ENCODE data around the gene PREX1.
"Not testable (repeated sequence)": the region's sequence is repeated elsewhere in the genome, so short reads cannot be mapped to it uniquely, and the experiment has no call there.

The PREX1 gene

DNA sequence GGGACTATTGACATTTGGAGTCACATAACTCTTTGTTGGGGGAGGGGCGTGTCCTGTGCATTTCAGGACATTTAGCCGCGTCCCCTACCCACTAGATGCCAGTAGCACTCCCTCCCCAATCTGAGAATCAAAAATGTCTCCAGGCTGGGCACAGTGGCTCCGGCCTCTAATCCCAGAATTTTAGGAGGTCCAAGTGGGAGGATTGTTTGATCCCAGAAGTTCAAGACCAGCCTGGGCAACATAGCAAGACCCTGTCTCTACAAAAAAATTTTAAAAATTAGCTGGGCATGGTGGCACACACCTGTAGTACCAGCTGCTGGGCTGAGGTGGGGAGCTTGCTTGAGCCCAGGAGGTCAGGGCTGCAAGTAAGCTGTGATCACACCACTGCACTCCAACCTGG lies 2.1 kb upstream of the PREX1 start:
- no peak for ATAC-seq
- no peak for TF ChIP-seq RARB (CRISPR knock-in tag; IDR thresholded peaks at IDR 0.05)
- TF ChIP-seq, protein P1, sequence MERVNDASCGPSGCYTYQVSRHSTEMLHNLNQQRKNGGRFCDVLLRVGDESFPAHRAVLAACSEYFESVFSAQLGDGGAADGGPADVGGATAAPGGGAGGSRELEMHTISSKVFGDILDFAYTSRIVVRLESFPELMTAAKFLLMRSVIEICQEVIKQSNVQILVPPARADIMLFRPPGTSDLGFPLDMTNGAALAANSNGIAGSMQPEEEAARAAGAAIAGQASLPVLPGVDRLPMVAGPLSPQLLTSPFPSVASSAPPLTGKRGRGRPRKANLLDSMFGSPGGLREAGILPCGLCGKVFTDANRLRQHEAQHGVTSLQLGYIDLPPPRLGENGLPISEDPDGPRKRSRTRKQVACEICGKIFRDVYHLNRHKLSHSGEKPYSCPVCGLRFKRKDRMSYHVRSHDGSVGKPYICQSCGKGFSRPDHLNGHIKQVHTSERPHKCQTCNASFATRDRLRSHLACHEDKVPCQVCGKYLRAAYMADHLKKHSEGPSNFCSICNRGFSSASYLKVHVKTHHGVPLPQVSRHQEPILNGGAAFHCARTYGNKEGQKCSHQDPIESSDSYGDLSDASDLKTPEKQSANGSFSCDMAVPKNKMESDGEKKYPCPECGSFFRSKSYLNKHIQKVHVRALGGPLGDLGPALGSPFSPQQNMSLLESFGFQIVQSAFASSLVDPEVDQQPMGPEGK (CRISPR knock-in tag; IDR thresholded peaks at IDR 0.05; ENCODE audit: borderline replicate concordance): no peak
- no peak for TF ChIP-seq ZNF8 (CRISPR knock-in tag; IDR thresholded peaks at IDR 0.05)
- TF ChIP-seq, protein P2, sequence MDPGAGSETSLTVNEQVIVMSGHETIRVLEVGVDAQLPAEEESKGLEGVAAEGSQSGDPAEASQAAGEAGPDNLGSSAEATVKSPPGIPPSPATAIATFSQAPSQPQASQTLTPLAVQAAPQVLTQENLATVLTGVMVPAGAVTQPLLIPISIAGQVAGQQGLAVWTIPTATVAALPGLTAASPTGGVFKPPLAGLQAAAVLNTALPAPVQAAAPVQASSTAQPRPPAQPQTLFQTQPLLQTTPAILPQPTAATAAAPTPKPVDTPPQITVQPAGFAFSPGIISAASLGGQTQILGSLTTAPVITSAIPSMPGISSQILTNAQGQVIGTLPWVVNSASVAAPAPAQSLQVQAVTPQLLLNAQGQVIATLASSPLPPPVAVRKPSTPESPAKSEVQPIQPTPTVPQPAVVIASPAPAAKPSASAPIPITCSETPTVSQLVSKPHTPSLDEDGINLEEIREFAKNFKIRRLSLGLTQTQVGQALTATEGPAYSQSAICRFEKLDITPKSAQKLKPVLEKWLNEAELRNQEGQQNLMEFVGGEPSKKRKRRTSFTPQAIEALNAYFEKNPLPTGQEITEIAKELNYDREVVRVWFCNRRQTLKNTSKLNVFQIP (CRISPR knock-in tag; IDR thresholded peaks at IDR 0.05; ENCODE audit: borderline replicate concordance, low read depth): no peak
- no peak for TF ChIP-seq ISL1 (CRISPR knock-in tag; IDR thresholded peaks at IDR 0.05)
- TF ChIP-seq, protein P3, sequence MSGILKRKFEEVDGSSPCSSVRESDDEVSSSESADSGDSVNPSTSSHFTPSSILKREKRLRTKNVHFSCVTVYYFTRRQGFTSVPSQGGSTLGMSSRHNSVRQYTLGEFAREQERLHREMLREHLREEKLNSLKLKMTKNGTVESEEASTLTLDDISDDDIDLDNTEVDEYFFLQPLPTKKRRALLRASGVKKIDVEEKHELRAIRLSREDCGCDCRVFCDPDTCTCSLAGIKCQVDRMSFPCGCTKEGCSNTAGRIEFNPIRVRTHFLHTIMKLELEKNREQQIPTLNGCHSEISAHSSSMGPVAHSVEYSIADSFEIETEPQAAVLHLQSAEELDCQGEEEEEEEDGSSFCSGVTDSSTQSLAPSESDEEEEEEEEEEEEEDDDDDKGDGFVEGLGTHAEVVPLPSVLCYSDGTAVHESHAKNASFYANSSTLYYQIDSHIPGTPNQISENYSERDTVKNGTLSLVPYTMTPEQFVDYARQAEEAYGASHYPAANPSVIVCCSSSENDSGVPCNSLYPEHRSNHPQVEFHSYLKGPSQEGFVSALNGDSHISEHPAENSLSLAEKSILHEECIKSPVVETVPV (CRISPR knock-in tag; IDR thresholded peaks at IDR 0.05): no peak
- no peak for TF ChIP-seq BACH2 (CRISPR knock-in tag; IDR thresholded peaks at IDR 0.05; ENCODE audit: borderline replicate concordance)
- TF ChIP-seq, protein P4, sequence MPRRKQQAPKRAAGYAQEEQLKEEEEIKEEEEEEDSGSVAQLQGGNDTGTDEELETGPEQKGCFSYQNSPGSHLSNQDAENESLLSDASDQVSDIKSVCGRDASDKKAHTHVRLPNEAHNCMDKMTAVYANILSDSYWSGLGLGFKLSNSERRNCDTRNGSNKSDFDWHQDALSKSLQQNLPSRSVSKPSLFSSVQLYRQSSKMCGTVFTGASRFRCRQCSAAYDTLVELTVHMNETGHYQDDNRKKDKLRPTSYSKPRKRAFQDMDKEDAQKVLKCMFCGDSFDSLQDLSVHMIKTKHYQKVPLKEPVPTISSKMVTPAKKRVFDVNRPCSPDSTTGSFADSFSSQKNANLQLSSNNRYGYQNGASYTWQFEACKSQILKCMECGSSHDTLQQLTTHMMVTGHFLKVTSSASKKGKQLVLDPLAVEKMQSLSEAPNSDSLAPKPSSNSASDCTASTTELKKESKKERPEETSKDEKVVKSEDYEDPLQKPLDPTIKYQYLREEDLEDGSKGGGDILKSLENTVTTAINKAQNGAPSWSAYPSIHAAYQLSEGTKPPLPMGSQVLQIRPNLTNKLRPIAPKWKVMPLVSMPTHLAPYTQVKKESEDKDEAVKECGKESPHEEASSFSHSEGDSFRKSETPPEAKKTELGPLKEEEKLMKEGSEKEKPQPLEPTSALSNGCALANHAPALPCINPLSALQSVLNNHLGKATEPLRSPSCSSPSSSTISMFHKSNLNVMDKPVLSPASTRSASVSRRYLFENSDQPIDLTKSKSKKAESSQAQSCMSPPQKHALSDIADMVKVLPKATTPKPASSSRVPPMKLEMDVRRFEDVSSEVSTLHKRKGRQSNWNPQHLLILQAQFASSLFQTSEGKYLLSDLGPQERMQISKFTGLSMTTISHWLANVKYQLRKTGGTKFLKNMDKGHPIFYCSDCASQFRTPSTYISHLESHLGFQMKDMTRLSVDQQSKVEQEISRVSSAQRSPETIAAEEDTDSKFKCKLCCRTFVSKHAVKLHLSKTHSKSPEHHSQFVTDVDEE (CRISPR knock-in tag; IDR thresholded peaks at IDR 0.05): no peak
- no peak for TF ChIP-seq ZC3H10 (CRISPR knock-in tag; IDR thresholded peaks at IDR 0.05)
- TF ChIP-seq GLIS3 (CRISPR knock-in tag; IDR thresholded peaks at IDR 0.05): no peak
- no peak for TF ChIP-seq PPARA (CRISPR knock-in tag; IDR thresholded peaks at IDR 0.05; ENCODE audit: borderline replicate concordance)
- TF ChIP-seq SNAI2 (CRISPR knock-in tag; IDR thresholded peaks at IDR 0.05): no peak
- TF ChIP-seq ZFP30 (CRISPR knock-in tag; IDR thresholded peaks at IDR 0.05): no peak
- no peak for TF ChIP-seq ARNTL (CRISPR knock-in tag; IDR thresholded peaks at IDR 0.05; ENCODE audit: borderline replicate concordance, low read depth)
- TF ChIP-seq TOX (CRISPR knock-in tag; IDR thresholded peaks at IDR 0.05; ENCODE audit: borderline replicate concordance): no peak

DNA sequence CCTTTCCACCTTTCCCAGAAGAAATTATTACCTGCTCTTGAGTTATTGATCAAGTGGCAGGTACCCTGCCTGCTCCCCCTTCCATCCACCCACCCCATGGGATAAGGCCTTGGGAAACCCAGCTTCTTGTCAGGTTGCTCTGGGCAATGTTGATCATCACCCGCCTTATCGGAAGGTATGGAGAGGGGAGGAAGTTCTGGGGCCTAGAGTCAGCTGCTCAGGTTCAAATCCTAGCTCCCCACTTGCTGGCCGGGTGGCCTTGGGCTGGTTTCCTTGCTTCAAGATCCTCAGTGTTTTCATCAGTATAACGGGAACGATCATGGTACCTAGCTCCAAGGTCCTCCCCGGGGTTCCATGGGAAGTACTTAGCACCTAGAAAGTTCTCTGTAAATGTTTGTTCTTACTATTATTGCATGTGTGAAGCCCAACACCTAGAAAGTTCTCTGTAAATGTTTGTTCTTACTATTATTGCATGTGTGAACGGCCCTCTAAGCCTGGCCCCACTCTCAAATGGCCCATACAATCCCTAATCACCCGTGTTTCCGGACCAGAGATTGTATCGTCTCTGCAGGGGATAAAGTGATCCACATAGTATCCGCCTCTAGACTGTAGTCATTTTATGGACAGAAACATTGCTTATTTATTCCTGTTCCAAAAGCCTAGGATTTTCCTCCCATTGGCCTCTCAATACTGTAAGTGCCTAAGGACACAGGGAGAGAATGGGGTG lies 1.1 kb upstream of the PREX1 start:
- ATAC-seq: no peak
- TF ChIP-seq, protein P2 (CRISPR knock-in tag; IDR thresholded peaks at IDR 0.05; ENCODE audit: borderline replicate concordance, low read depth): no peak

DNA sequence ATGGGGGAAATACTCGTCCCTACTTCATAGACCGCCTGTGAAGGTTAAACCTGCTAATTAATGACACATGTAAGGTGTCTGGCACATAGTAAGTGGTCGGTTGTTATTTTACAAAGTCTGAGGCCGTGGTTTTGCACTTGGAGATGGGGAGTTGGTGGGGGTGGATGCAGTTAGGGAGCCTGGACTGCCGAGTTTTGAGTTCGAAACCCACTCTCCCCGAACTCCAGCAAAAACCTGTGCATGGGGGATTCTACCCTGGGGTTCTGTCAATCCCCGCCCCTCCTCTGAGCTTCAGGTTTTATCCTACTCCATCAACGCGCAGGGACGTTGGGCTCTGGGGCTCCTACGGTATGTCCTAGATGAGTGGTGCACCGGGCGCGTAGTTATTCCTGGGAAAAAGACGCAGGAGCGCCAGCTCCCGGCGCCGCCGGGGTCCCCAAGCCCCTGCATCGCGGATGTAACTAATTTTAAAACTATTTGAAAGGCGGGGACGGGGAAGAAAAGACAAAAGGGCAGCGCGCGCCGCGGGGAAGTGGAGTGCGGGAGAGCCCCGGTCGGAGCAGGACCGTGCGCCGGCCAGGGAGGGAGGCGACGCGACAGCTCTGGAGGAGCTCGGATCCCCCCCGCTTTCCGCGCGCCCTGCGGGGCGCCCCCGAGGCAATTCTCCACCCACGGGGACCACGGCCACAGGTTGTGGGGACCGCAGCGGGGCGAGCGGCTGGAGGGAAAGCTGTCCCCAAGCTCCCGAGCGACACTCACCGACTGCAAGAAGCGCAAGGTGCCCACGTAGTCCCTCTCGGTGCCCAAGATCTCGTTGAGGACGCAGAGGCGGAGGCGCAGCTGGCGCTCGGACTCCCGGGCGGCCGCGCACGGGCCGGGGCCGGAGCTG lies 672 bp downstream of the PREX1 start:
- peak; percentile 52 for ATAC-seq
- TF ChIP-seq ZC3H10 (CRISPR knock-in tag; IDR thresholded peaks at IDR 0.05) (no peak), BACH2 (CRISPR knock-in tag; IDR thresholded peaks at IDR 0.05; ENCODE audit: borderline replicate concordance) (no peak), ZFP3 (CRISPR knock-in tag; IDR thresholded peaks at IDR 0.05) (no peak), ZNF565 (CRISPR knock-in tag; conservative IDR thresholded peaks at IDR 0.05; ENCODE audit: low read depth) (no peak), TCF4 (CRISPR knock-in tag; IDR thresholded peaks at IDR 0.05; ENCODE audit: borderline replicate concordance) (no peak), GLIS3 (CRISPR knock-in tag; IDR thresholded peaks at IDR 0.05) (no peak)

DNA sequence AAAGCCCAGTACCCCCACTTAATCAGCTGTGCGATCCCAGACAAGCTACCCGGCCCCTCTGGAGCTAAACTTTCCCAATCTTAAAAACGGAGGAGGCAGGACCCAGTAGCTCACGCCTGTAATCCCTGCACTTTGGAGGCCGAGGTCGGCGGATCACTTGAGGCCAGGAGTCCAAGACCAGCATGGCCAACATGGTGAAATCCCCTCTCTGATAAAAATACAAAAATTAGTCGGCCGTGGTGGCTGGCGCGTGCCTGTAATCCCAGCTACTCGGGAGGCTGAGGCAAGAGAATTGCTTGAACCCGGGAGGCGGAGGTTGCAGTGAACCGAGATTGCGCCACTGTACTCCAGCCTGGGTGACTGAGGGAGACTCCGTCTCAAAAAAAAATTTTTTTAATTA lies 1.3 kb downstream of the PREX1 start:
- ATAC-seq: not testable (repeated sequence)
